IMR-90 (cell line): ENCODE data around the gene PCK1. TPM values are rescaled to one million over a fixed set of nuclear protein-coding genes. Genes with fewer than 3 reads are reported as not detected.

Experiments
- ATAC-seq: fragments of 200-7000 bp; cut with Tn5 transposase; 2 replicates; pipeline ENCODE4 v1.9.1; 2020; ENCODE audit warnings: low read depth, mild to moderate bottlenecking, moderate library complexity
- BruUV-seq: library from RNA; stranded (reverse); fragments of 400-500 nt; replicated peaks from 2 replicates; lab custom pipeline; 2021; lab: Mats Ljungman, UMichigan
- CTCF ChIA-PET: fragments of 300-600 bp; formaldehyde crosslinking; extraction: SDS; loops from one replicate; lab custom pipeline; 2021; ENCODE audit warnings: antibody characterized with exemption; lab: Yijun Ruan, JAX
- POLR2A ChIA-PET: fragments of 300-600 bp; sonication (Branson Sonifier 250); formaldehyde crosslinking; loops from one replicate; lab custom pipeline; 2022; ENCODE audit warnings: antibody characterized with exemption; ENCODE audit not compliant: unreplicated experiment; lab: Charles Lee
- DNase-seq: peaks from one replicate; pipeline ENCODE4 v3.0.0; 2013
- H2AFZ ChIP-seq: replicated peaks from 2 replicates; pipeline ENCODE3; 2013; ENCODE audit warnings: low read length, mild to moderate bottlenecking; ENCODE audit not compliant: poor library complexity
- H2AK5ac ChIP-seq: 2 replicates; pipeline ENCODE4 v1.6.1; 2013; ENCODE audit warnings: low read depth, low read length, inconsistent platforms
- H2AK9ac ChIP-seq: replicated peaks from 2 replicates; pipeline ENCODE3; 2013; ENCODE audit warnings: mild to moderate bottlenecking, low read depth, low read length, moderate library complexity; ENCODE audit not compliant: poor library complexity
- H2BK120ac ChIP-seq: 2 replicates; pipeline ENCODE4 v1.6.1; 2013; ENCODE audit warnings: low read depth, low read length, inconsistent platforms
- H2BK15ac ChIP-seq: 3 replicates; pipeline ENCODE4 v1.6.1; 2013; ENCODE audit warnings: low read depth, low read length, inconsistent platforms
- H2BK20ac ChIP-seq: 2 replicates; pipeline ENCODE4 v1.6.1; 2013; ENCODE audit warnings: low read depth, mild to moderate bottlenecking, inconsistent platforms, low read length, moderate library complexity
- H2BK5ac ChIP-seq: 2 replicates; pipeline ENCODE4 v1.6.1; 2013; ENCODE audit warnings: mild to moderate bottlenecking, low read depth, low read length, inconsistent platforms; ENCODE audit not compliant: poor library complexity, severe bottlenecking
- H3K14ac ChIP-seq: replicated peaks from 2 replicates; pipeline ENCODE4 v1.6.1; 2013; ENCODE audit warnings: low read depth, low read length, inconsistent platforms
- H3K18ac ChIP-seq: 2 replicates; pipeline ENCODE4 v1.6.1; 2013; ENCODE audit warnings: low read depth, low read length, control low read depth
- H3K23ac ChIP-seq: 2 replicates; pipeline ENCODE4 v1.6.1; 2013; ENCODE audit warnings: low read depth, low read length, inconsistent platforms
- H3K27ac ChIP-seq: 2 replicates; pipeline ENCODE4 v1.5.1; 2013; ENCODE audit warnings: mild to moderate bottlenecking, control low read depth, low read length; ENCODE audit not compliant: insufficient read depth
- H3K27me3 ChIP-seq: 2 replicates; pipeline ENCODE4 v1.6.1; 2013; ENCODE audit warnings: low read length; ENCODE audit not compliant: control insufficient read depth, insufficient read depth
- H3K36me3 ChIP-seq: 2 replicates; pipeline ENCODE4 v1.6.1; 2013; ENCODE audit warnings: low read length, mixed read lengths; ENCODE audit not compliant: control insufficient read depth, insufficient read depth
- H3K4ac ChIP-seq: 2 replicates; pipeline ENCODE4 v1.6.1; 2013; ENCODE audit warnings: low read depth, low read length, inconsistent platforms
- H3K4me1 ChIP-seq: 2 replicates; pipeline ENCODE4 v1.6.1; 2013; ENCODE audit warnings: low read length, mixed read lengths; ENCODE audit not compliant: control insufficient read depth, insufficient read depth
- H3K4me2 ChIP-seq: 2 replicates; pipeline ENCODE4 v1.6.1; 2013; ENCODE audit warnings: low read depth, mild to moderate bottlenecking, control low read depth, low read length, moderate library complexity
- H3K4me3 ChIP-seq: 2 replicates; pipeline ENCODE4 v1.5.1; 2013; ENCODE audit warnings: low read depth, mild to moderate bottlenecking, control low read depth, low read length, moderate library complexity; ENCODE audit not compliant: insufficient read depth
- H3K56ac ChIP-seq: 2 replicates; pipeline ENCODE4 v1.6.1; 2013; ENCODE audit warnings: low read length, inconsistent platforms; ENCODE audit not compliant: insufficient read depth; ENCODE audit errors: extremely low read depth
- H3K79me1 ChIP-seq, 2 experiments: 2 replicates each; pipeline ENCODE4 v1.6.1; 2013; ENCODE audit warnings: low read length in 2 of 2, inconsistent platforms in 1 of 2, low read depth in 1 of 2
- H3K9ac ChIP-seq: 2 replicates; pipeline ENCODE4 v1.6.1; 2013; ENCODE audit warnings: low read depth, low read length, control low read depth
- H3K9me1 ChIP-seq: 2 replicates; pipeline ENCODE4 v1.6.1; 2013; ENCODE audit warnings: low read length, inconsistent platforms; ENCODE audit not compliant: insufficient read depth
- H3K9me3 ChIP-seq: 2 replicates; pipeline ENCODE4 v1.6.1; 2013; ENCODE audit warnings: low read length; ENCODE audit not compliant: control insufficient read depth, insufficient read depth
- H4K20me1 ChIP-seq: 2 replicates; pipeline ENCODE4 v1.6.1; 2013; ENCODE audit warnings: low read length, inconsistent platforms; ENCODE audit not compliant: insufficient read depth
- H4K5ac ChIP-seq: 2 replicates; pipeline ENCODE4 v1.6.1; 2013; ENCODE audit warnings: mild to moderate bottlenecking, low read depth, low read length, control low read depth
- H4K8ac ChIP-seq, 2 experiments: 2 replicates each; pipeline ENCODE4 v1.6.1; 2013; ENCODE audit warnings: low read depth in 2 of 2, low read length in 2 of 2, control low read depth in 1 of 2, inconsistent platforms in 1 of 2
- H4K91ac ChIP-seq: 2 replicates; pipeline ENCODE4 v1.6.1; 2013; ENCODE audit warnings: low read depth, low read length, inconsistent platforms; ENCODE audit not compliant: insufficient read depth
- CEBPB ChIP-seq: IDR thresholded peaks from 2 replicates; pipeline ENCODE4 v1.6.1; 2012; ENCODE audit warnings: low read depth, low read length, improper control_type of control experiment
- MAFK ChIP-seq: IDR thresholded peaks from 2 replicates; pipeline ENCODE4 v1.6.1; 2012; ENCODE audit warnings: low read depth, low read length, improper control_type of control experiment
- POLR2A ChIP-seq: IDR thresholded peaks from 2 replicates; pipeline ENCODE4 v1.6.1; 2012; ENCODE audit warnings: mild to moderate bottlenecking, low read depth, low read length
- WGBS, 2 experiments: methylation state at CpG; one replicate each; pipeline versions ENCODE4 v1.1.5 to v1.1.7; 2013; ENCODE audit warnings: missing lambda C conversion rate in 2 of 2; ENCODE audit not compliant: insufficient read length in 1 of 2; ENCODE audit errors: extremely low coverage in 2 of 2; 5-methylcytosine and 5-hydroxymethylcytosine counted together
- dilution Hi-C: fragments of 300-500 bp; cut with HindIII; formaldehyde crosslinking; loops from one replicate; pipeline ENCODE4 v1.14.3; 2018; ENCODE audit warnings: low sequenced_read_pairs; ENCODE audit not compliant: unreplicated experiment
- in situ Hi-C: fragments of 300-500 bp; cut with MboI; formaldehyde crosslinking; loops from 3 replicates; pipeline ENCODE4 v1.14.3; 2019; ENCODE audit warnings: low sequenced_read_pairs, inconsistent platforms, mixed read lengths
- intact Hi-C: fragments of 100-400 bp; cut with micrococcal nuclease; formaldehyde crosslinking; loops from 2 replicates; pipeline ENCODE4 v1.10.0; 2022
- polyA plus RNA-seq, 3 experiments: library from polyadenylated mRNA; depleted of rRNA; stranded (reverse); fragments of >200 nt; gene quantifications; 2 replicates each; pipeline ENCODE4 v1.2.3, GENCODE V29; 2012; ENCODE audit warnings: low replicate concordance in 1 of 3
- total RNA-seq: library from RNA; depleted of rRNA; stranded (reverse); fragments of >200 nt; gene quantifications from 2 replicates; pipeline ENCODE4 v1.2.3, GENCODE V29; 2012

The PCK1 gene
- total and polyA plus RNA-seq, 2 of the 4 experiments (the other 2 are of a cell fraction) = not detected

DNA sequence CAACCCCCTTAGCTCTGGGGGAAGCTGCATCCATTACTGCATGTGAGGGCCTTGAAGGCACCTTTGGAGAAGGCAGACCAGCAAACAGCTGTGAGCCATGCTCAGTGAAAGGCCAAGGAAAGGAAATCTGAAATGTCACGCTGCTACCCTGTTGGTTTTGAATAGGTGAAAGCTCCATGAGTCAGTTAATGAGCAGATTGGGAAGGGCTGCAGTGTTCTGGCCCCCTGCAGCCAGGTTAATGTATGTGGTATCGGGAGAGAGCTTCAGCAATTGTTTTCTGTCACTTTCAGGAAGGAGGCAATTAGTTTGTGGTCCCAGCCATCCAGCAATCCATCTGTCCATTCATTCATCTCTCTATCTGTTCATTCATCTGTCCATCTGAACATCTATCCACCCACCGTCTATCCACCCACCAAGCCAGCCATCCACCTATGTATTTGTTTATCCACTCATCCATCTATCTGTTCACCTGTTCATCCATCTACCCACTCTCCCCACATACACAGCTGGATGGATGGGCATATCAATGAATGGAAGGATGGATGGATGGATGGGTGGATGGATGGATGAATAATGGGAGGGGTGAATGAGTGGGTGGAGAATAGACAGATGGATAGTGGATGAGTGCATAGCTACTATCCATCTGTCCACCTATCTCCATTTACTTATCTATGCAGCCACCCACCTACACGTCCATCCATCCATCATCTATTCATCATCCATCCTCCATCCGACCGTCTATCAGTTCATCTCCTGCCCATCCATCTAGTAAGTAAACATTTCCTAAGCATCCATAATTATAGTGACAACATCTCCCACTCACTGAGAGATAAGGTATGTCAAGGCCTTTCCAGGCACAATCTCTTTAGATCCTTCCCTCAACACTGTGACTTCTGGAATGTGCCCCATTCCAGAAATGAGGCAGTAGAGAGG, 16.0 kb downstream of the PCK1 start (continued):
- no peak for TF ChIP-seq CEBPB

- Histone ChIP-seq H3K36me3 (no peaks in the 10 kb centered on the region), H3K4ac (no peak overlapping the region), H2BK15ac (no peak overlapping the region), H2BK20ac (no peak overlapping the region), H2BK120ac (no peak overlapping the region), H3K4me2 (no peak overlapping the region), H4K20me1 (no peaks in the 10 kb centered on the region), H3K14ac (no peak overlapping the region), H3K23ac (no peak overlapping the region), H3K9ac (no peak overlapping the region), H3K27ac (no peak overlapping the region), H2AFZ (no peak overlapping the region), H3K9me3 (no peaks in the 10 kb centered on the region), H3K4me1 (peaks cover 8% of the 10 kb centered on the region), H4K8ac (no peak overlapping the region), H3K56ac (no peak overlapping the region), H3K79me1 (no peaks in the 10 kb centered on the region), H3K4me3 (no peak overlapping the region), H4K91ac (no peak overlapping the region), H2AK9ac (no peak overlapping the region), H3K9me1 (no peaks in the 10 kb centered on the region; the same call in 1 of the 2 replicates), H3K18ac (no peak overlapping the region), H4K5ac (no peak overlapping the region), H2BK5ac (no peak overlapping the region), H3K27me3 (peaks cover 32% of the 10 kb centered on the region), H2AK5ac (no peak overlapping the region)
- TF ChIP-seq POLR2A = no peak
- TF ChIP-seq MAFK = no peak
- ATAC-seq (no peak), DNase-seq (no peak)
- intact Hi-C loops (no loop called here), in situ Hi-C loops (no loop called here), dilution Hi-C loops (no loop called here)
- no CpG with 5 or more reads among the region's 10 CpGs for WGBS, 2 experiments
- ChIA-PET POLR2A (no interaction called here), CTCF (no interaction called here)
- no TSS peak for BruUV-seq
These were observed 17.0 kb downstream of the PCK1 start for GRCh38 chr20:57577679-57578475.
